ENCODE measurements around the gene ZNF473. TPM values are rescaled to one million over a fixed set of nuclear protein-coding genes. Genes with fewer than 3 reads are reported as not detected.
A peak's percentile ranks its signal among the peaks of the same experiment; 100 is the strongest.

Gene ZNF473
- total and polyA plus RNA-seq, 2 donors (not counting 3 experiments of a cell fraction or from before 2014, with no cell fraction given), result 3.8 to 8.7 TPM

GRCh38 chr19:50003810-50004419 is 21.9 kb upstream of the ZNF473 start:
- FAIRE-seq, result peak; percentile 99
- peaks cover 4 to 66% of the 10 kb centered on the region in 2 experiments for H3K36me3 ChIP-seq (ENCODE audit: control insufficient read depth in 2 of 2, extremely low read depth in 1 of 2, insufficient read depth in 2 of 2, low read length in 2 of 2)

More at GRCh38 chr19:50003810-50004419, 21.9 kb upstream of the ZNF473 start:
- BruUV-seq (replicated peaks), result no TSS peak
- ChIA-PET POLR2A (no interaction called here), CTCF (interaction anchor here (0.9 to 1.3 kb wide), 2 partner anchors 17 to 22 kb away, joined by 3 to 4 read pairs; partner anchors contain the start of genes VRK3 and ZNF473)
- H3K27ac ChIP-seq (ENCODE audit: insufficient read depth, low read depth, low read length), result peak overlapping the region; percentile 50
- peak overlapping the region; percentile 28 for H3K4me2 ChIP-seq (ENCODE audit: insufficient read depth, low read length)
- H2AFZ ChIP-seq (ENCODE audit: low read depth, low read length), result no peak overlapping the region
- dilution Hi-C loops (cut with MboI; ENCODE audit: extremely low pct_ligation_motif_present, low sequenced_read_pairs) (no loop called here), intact Hi-C loops (cut with micrococcal nuclease) (no loop called here)
- DNase-seq (ENCODE audit: low read depth, low spot score), result peak; percentile 66
- H4K20me1 ChIP-seq (replicated peaks; ENCODE audit: control insufficient read depth, extremely low read depth, insufficient read depth, low read length), result no peaks in the 10 kb centered on the region
- H3K9me3 ChIP-seq (replicated peaks; ENCODE audit: control insufficient read depth, insufficient read depth, low read length), result no peaks in the 10 kb centered on the region
- no peaks in the 10 kb centered on the region for H3K27me3 ChIP-seq (ENCODE audit: control insufficient read depth in 2 of 2, insufficient read depth in 2 of 2, low read length in 2 of 2)
- peaks cover 8% of the 10 kb centered on the region for H3K4me1 ChIP-seq (ENCODE audit: control insufficient read depth, extremely low read depth, insufficient read depth, low read length)
- TF ChIP-seq, protein P1, sequence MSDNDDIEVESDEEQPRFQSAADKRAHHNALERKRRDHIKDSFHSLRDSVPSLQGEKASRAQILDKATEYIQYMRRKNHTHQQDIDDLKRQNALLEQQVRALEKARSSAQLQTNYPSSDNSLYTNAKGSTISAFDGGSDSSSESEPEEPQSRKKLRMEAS (IDR thresholded peaks at IDR 0.05; ENCODE audit: insufficient read depth, insufficient read length), result no peak
- no peak for TF ChIP-seq MYC (IDR thresholded peaks at IDR 0.05; ENCODE audit: low read depth, low read length)
- peak; percentile 52 for TF ChIP-seq POLR2AphosphoS5 (IDR thresholded peaks at IDR 0.05; ENCODE audit: insufficient read depth, low read depth, low read length)
- no peak for TF ChIP-seq CTCF (IDR thresholded peaks at IDR 0.05; ENCODE audit: extremely low read depth in 1 of 2, insufficient read depth in 1 of 2, low read depth in 1 of 2, low read length in 2 of 2)
- TF ChIP-seq JUN (IDR thresholded peaks at IDR 0.05; ENCODE audit: borderline replicate concordance, insufficient read depth, insufficient read length, low read depth), result peak; percentile 66
- TF ChIP-seq GATA2 (IDR thresholded peaks at IDR 0.05; ENCODE audit: insufficient read depth, insufficient read length, low read depth, low read length), result no peak
- TF ChIP-seq FOS (IDR thresholded peaks at IDR 0.05; ENCODE audit: borderline replicate concordance, insufficient read depth, low read length), result peak; percentile 89
- no peak for TF ChIP-seq POLR2A (IDR thresholded peaks at IDR 0.05; ENCODE audit: low read depth, low read length)
- TF ChIP-seq EZH2 (IDR thresholded peaks at IDR 0.05; ENCODE audit: borderline replicate concordance, low read depth, low read length, severe bottlenecking), result no peak
- H3K9me1 ChIP-seq (replicated peaks; ENCODE audit: control insufficient read depth, extremely low read depth, insufficient read depth, low read length), result no peaks in the 10 kb centered on the region
- H3K9ac ChIP-seq (replicated peaks; ENCODE audit: extremely low read depth, insufficient read depth, low read length), result no peak overlapping the region
- H3K79me2 ChIP-seq (ENCODE audit: control insufficient read depth, insufficient read depth, low read length), result no peaks in the 10 kb centered on the region
- no peak overlapping the region for H3K4me3 ChIP-seq (replicated peaks in 1 of 3; ENCODE audit: insufficient read depth in 1 of 3, low read depth in 1 of 3, low read length in 3 of 3)
